Body of pancreas (tissue), 4 donors: ENCODE results near the gene KIDINS220. TPM values are rescaled to one million over a fixed set of nuclear protein-coding genes. Genes with fewer than 3 reads are reported as not detected.
A peak's percentile ranks its signal among the peaks of the same experiment; 100 is the strongest.

Experiments used
- ATAC-seq: fragments of 150-250 bp; one replicate; pipeline ENCODE4 v1.9.1; 2016
- DNase-seq, 4 donors: peaks; one replicate each; pipeline ENCODE4 v3.0.0-alpha.2; 2019
- H3K27ac ChIP-seq, 4 donors: fragments of 200-600 bp; sonication (generic); 1 replicate in 3 of 4; 2 replicates in 1 of 4; pipeline versions ENCODE4 v1.5.1 to v1.6.1; 2016 to 2019; ENCODE audit warnings: mild to moderate bottlenecking in 1 of 4, mixed read lengths in 1 of 4, moderate library complexity in 1 of 4
- H3K27me3 ChIP-seq, 2 donors: fragments of 200-600 bp; sonication (generic); one replicate each; pipeline ENCODE4 v1.6.0; 2016; ENCODE audit warnings: mild to moderate bottlenecking in 1 of 2
- H3K36me3 ChIP-seq, 2 donors: fragments of 200-600 bp; sonication (generic); replicated peaks in 1 of 2; 2 replicates each; pipeline ENCODE4 v1.5.1; 2016; ENCODE audit warnings: low read depth in 2 of 2; ENCODE audit not compliant: insufficient read depth in 1 of 2
- H3K4me1 ChIP-seq: fragments of 200-600 bp; sonication (generic); one replicate; pipeline ENCODE4 v1.6.0; 2016
- H3K4me3 ChIP-seq, 2 donors: fragments of 200-600 bp; sonication (generic); 1 replicate in 1 of 2; 2 replicates in 1 of 2; pipeline ENCODE4 v1.5.1; 2016 to 2019
- H3K9me3 ChIP-seq, 3 donors: fragments of 200-600 bp; sonication (generic); 1 replicate in 2 of 3; 2 replicates in 1 of 3; pipeline ENCODE4 v1.5.1; 2016
- CTCF ChIP-seq, 7 experiments: fragments of 450-650 bp in 4 of 7; fragments of 200-600 bp in 3 of 7; sonication (generic) in 3 of 7; IDR thresholded peaks; one replicate each; pipeline ENCODE4 v1.5.1; 2016 to 2019; ENCODE audit warnings: antibody characterized with exemption in 7 of 7
- POLR2A ChIP-seq, 3 donors: fragments of 450-650 bp; IDR thresholded peaks; one replicate each; pipeline ENCODE4 v1.6.1; 2016; ENCODE audit warnings: antibody characterized with exemption in 3 of 3, mild to moderate bottlenecking in 2 of 3
- WGBS, 2 donors: methylation state at CpG; one replicate each; pipeline ENCODE4 v1.1.5; 2017; 5-methylcytosine and 5-hydroxymethylcytosine counted together
- intact Hi-C: fragments of 100-400 bp; cut with DNase I; formaldehyde crosslinking; loops from one replicate; pipeline ENCODE4 v1.15.1; 2023
- total RNA-seq, 2 donors: library from RNA; depleted of rRNA; stranded (reverse); fragments of >200 nt; gene quantifications; one replicate each; pipeline ENCODE4 v1.1.0, GENCODE V29; 2016

KIDINS220 gene
- total RNA-seq, 2 donors from 2014 or later: 43.6 to 45.2 TPM

- peak; percentile 63 to 69 (median 66) for DNase-seq
- peak; percentile 3 for ATAC-seq
- no peaks in the 10 kb centered on the region for H3K27me3 ChIP-seq
- TF ChIP-seq CTCF (IDR thresholded peaks at IDR 0.05): no peak
- peak in 2 of 3 donors; percentile 67 to 78 for TF ChIP-seq POLR2A (IDR thresholded peaks at IDR 0.05)
- WGBS, 2 donors: 2 to 3% methylated on average over 42 to 69 of the region's 87 CpGs
- H3K36me3 ChIP-seq: no peaks in the 10 kb centered on the region
- H3K4me3 ChIP-seq: peak overlapping the region in 1 of 2 donors; percentile 11
- H3K9me3 ChIP-seq: no peaks in the 10 kb centered on the region
- H3K27ac ChIP-seq: peak overlapping the region; percentile 60 to 82 (median 80)
- intact Hi-C loops: loop anchor here (5.0 kb wide), 1 partner anchor 1258 kb away; no protein-coding TSS in a partner anchor
- H3K4me1 ChIP-seq: peaks cover 23% of the 10 kb centered on the region
These were observed 152.3 kb downstream of the KIDINS220 start for GRCh38 chr2:8684878-8685696.

GRCh38 chr2:8684540-8684877 is 152.9 kb downstream of the KIDINS220 start:
- WGBS, 2 donors: 16 to 31% methylated on average over 3 of the region's 3 CpGs
- intact Hi-C loops: no loop called here
- ATAC-seq (no peak), DNase-seq (peak in 2 of 4 donors; percentile 16 to 30)
- no peaks in the 10 kb centered on the region for H3K36me3 ChIP-seq
- H3K9me3 ChIP-seq: no peaks in the 10 kb centered on the region
- TF ChIP-seq POLR2A (IDR thresholded peaks at IDR 0.05) (no peak), CTCF (IDR thresholded peaks at IDR 0.05) (no peak)
- peaks cover 28% of the 10 kb centered on the region for H3K4me1 ChIP-seq
- H3K27ac ChIP-seq: peak overlapping the region; percentile 60 to 82 (median 80)
- peak overlapping the region in 1 of 2 donors; percentile 11 for H3K4me3 ChIP-seq
- no peaks in the 10 kb centered on the region for H3K27me3 ChIP-seq

GRCh38 chr2:8682719-8683667 is 154.4 kb downstream of the KIDINS220 start:
- TF ChIP-seq CTCF (IDR thresholded peaks at IDR 0.05) (peak in 1 of 7 experiments; percentile 2), POLR2A (IDR thresholded peaks at IDR 0.05) (peak in 2 of 3 donors; percentile 16 to 31)
- Histone ChIP-seq H3K27me3 (no peaks in the 10 kb centered on the region), H3K4me3 (peak overlapping the region; percentile 43 to 45), H3K36me3 (no peaks in the 10 kb centered on the region), H3K27ac (peak overlapping the region; percentile 43 to 87 (median 81)), H3K4me1 (peaks cover 31% of the 10 kb centered on the region), H3K9me3 (no peaks in the 10 kb centered on the region)
- DNase-seq (peak; percentile 32 to 53 (median 43)), ATAC-seq (no peak)
- intact Hi-C loops: no loop called here
- 3 to 8% methylated on average over 30 of the region's 30 CpGs for WGBS, 2 donors

- Histone ChIP-seq H3K4me1 (peaks cover 41% of the 10 kb centered on the region), H3K9me3 (no peaks in the 10 kb centered on the region), H3K27me3 (no peaks in the 10 kb centered on the region), H3K36me3 (no peaks in the 10 kb centered on the region), H3K4me3 (peak within 1 kb of the TSS; percentile 43 to 45), H3K27ac (peak within 1 kb of the TSS; percentile 89 to 99 (median 98))
- peak in 1 of 7 experiments; percentile 22 for TF ChIP-seq CTCF (IDR thresholded peaks at IDR 0.05)
- peak; percentile 99 to 100 (median 100) for TF ChIP-seq POLR2A (IDR thresholded peaks at IDR 0.05)
- ATAC-seq (peak; percentile 70), DNase-seq (peak; percentile 99)
- intact Hi-C loops: no loop called here
- 1 to 4% methylated on average over 7 to 52 of the region's 70 CpGs for WGBS, 2 donors
These were observed 155.4 kb downstream of the KIDINS220 start, which contains the start of gene ID2 for GRCh38 chr2:8681786-8682692. TSS of gene ID2 (plus strand) at chr2:8682056. CDS start at chr2:8682166, 110 bp downstream.
